GM12892 (cell line): ENCODE data around the gene ADAR.

ENCODE experiments used
- POLR2A ChIP-seq: IDR thresholded peaks from 2 replicates; pipeline ENCODE4 v1.6.1; 2011; ENCODE audit warnings: low read depth, low read length, control low read depth
- POLR2AphosphoS5 ChIP-seq: IDR thresholded peaks from 2 replicates; pipeline ENCODE4 v1.6.1; 2011; ENCODE audit warnings: low read depth, low read length, control low read depth

DNA sequence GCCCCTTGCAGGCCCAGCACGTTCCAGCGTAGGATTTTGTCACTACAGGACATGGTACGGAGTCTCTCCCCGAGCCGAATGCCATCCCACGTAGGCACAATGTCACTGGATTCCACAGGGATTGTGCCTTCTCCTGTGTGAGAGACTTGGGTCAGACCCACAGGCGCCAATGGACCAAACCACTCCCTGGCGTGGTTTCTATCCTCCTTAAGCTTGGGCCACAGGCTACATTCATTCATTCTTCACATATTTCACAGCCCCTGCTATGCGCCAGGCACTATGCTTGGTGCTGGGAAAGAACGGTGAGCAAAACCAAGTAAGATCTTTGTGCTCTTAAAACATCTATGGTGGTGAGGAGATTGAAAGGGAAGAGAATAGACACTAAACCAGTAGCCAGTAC lies 21.8 kb downstream of the ADAR start:
- TF ChIP-seq POLR2A (no peak), POLR2AphosphoS5 (no peak; the same call in 1 of the 2 replicates)
